ENCODE data around the gene ATP5ME.
"Not testable (repeated sequence)": the region's sequence is repeated elsewhere in the genome, so short reads cannot be mapped to it uniquely, and the experiment has no call there.

Gene ATP5ME

GRCh38 chr4:683247-683897 is 9.3 kb upstream of the ATP5ME start:
- no peak for DNase-seq

- DNase-seq, result no peak
Measured at GRCh38 chr4:682490-683172, 8.6 kb upstream of the ATP5ME start.

- no peak for DNase-seq
Measured at GRCh38 chr4:681736-682451, 7.8 kb upstream of the ATP5ME start.

- DNase-seq, result no peak
Measured at GRCh38 chr4:680928-681645, 7.0 kb upstream of the ATP5ME start.

- no peak for DNase-seq
Measured at GRCh38 chr4:680551-680927, 6.5 kb upstream of the ATP5ME start.

GRCh38 chr4:680091-680490 is 6.0 kb upstream of the ATP5ME start:
- DNase-seq, result no peak

GRCh38 chr4:679629-680028 is 5.6 kb upstream of the ATP5ME start:
- DNase-seq, result no peak

- DNase-seq, result no peak
Measured at GRCh38 chr4:679104-679481, 5.0 kb upstream of the ATP5ME start.

GRCh38 chr4:678331-679103 is 4.4 kb upstream of the ATP5ME start:
- DNase-seq, result no peak

- no peak for DNase-seq
Measured at GRCh38 chr4:677431-678293, 3.6 kb upstream of the ATP5ME start.

GRCh38 chr4:676871-677235 is 2.8 kb upstream of the ATP5ME start:
- no peak for DNase-seq

GRCh38 chr4:675980-676870 is 2.1 kb upstream of the ATP5ME start:
- no peak for DNase-seq

- DNase-seq, result no peak
Measured at GRCh38 chr4:675036-675882, 1.2 kb upstream of the ATP5ME start.

- no peak for DNase-seq
Measured at GRCh38 chr4:673349-674091, 556 bp downstream of the ATP5ME start.

GRCh38 chr4:671769-672168 is 2.3 kb downstream of the ATP5ME start:
- no peak for DNase-seq

GRCh38 chr4:669806-670559 is 4.1 kb downstream of the ATP5ME start:
- not testable (repeated sequence) for DNase-seq

- DNase-seq, result not testable (repeated sequence)
Measured at GRCh38 chr4:668219-668618, 5.9 kb downstream of the ATP5ME start.

GRCh38 chr4:667545-667925 is 6.5 kb downstream of the ATP5ME start:
- DNase-seq, result no peak

Data from NCI-H226 (cell line).